Right atrium auricular region (tissue), 2 donors: ENCODE data around the gene WDR47. TPM values are rescaled to one million over a fixed set of nuclear protein-coding genes. Genes with fewer than 3 reads are reported as not detected.

Source experiments
- DNase-seq: peaks from one replicate; pipeline ENCODE4 v3.0.0-alpha.2; 2019; ENCODE audit warnings: low spot score
- H3K27ac ChIP-seq, 2 donors: fragments of 200-600 bp; sonication (generic); 1 replicate in 1 of 2; 2 replicates in 1 of 2; pipeline ENCODE4 v1.5.1; 2016 to 2019
- H3K27me3 ChIP-seq, 2 donors: fragments of 200-600 bp; sonication (generic); one replicate each; pipeline versions ENCODE4 v1.5.1 to v1.6.0; 2017 to 2019
- H3K36me3 ChIP-seq: fragments of 200-600 bp; sonication (generic); one replicate; pipeline ENCODE4 v1.5.1; 2016
- H3K4me1 ChIP-seq, 2 donors: fragments of 200-600 bp; sonication (generic); one replicate each; pipeline versions ENCODE4 v1.5.1 to v1.6.0; 2017 to 2019
- H3K4me3 ChIP-seq, 2 donors: fragments of 200-600 bp; sonication (generic); 1 replicate in 1 of 2; 2 replicates in 1 of 2; pipeline ENCODE4 v1.5.1; 2017 to 2019; ENCODE audit warnings: mild to moderate bottlenecking in 1 of 2, moderate library complexity in 1 of 2
- H3K9me3 ChIP-seq, 2 donors: fragments of 200-600 bp; sonication (generic); one replicate each; pipeline ENCODE4 v1.5.1; 2019
- CTCF ChIP-seq, 2 donors: fragments of 200-600 bp; sonication (generic); IDR thresholded peaks; one replicate each; pipeline ENCODE4 v1.5.1; 2019; ENCODE audit warnings: antibody characterized with exemption in 2 of 2
- total RNA-seq, 2 donors: library from RNA; depleted of rRNA; stranded (reverse); fragments of >200 nt; gene quantifications; one replicate each; pipeline ENCODE4 v1.1.0, GENCODE V29; 2016

The WDR47 gene
- total RNA-seq, 2 donors from 2014 or later = 14.0 to 22.4 TPM

GRCh38 chr1:109084563-109085517 lies 42.9 kb upstream of the WDR47 start:
- no peak overlapping the region for H3K4me3 ChIP-seq
- no peaks in the 10 kb centered on the region for H3K36me3 ChIP-seq
- no peak for TF ChIP-seq CTCF (IDR thresholded peaks at IDR 0.05)
- H3K9me3 ChIP-seq = no peaks in the 10 kb centered on the region
- H3K27me3 ChIP-seq = no peaks in the 10 kb centered on the region
- H3K27ac ChIP-seq = no peak overlapping the region
- peaks cover 0 to 6% of the 10 kb centered on the region in 2 donors for H3K4me1 ChIP-seq
- no peak for DNase-seq

- DNase-seq = no peak
- Histone ChIP-seq H3K27me3 (no peaks in the 10 kb centered on the region), H3K27ac (no peak overlapping the region), H3K4me3 (no peak overlapping the region), H3K36me3 (no peaks in the 10 kb centered on the region), H3K4me1 (no peaks in the 10 kb centered on the region), H3K9me3 (no peaks in the 10 kb centered on the region)
- TF ChIP-seq CTCF (IDR thresholded peaks at IDR 0.05) = no peak
These were observed 42.0 kb upstream of the WDR47 start for GRCh38 chr1:109083923-109084322.

GRCh38 chr1:109083501-109083900 lies 41.6 kb upstream of the WDR47 start:
- no peaks in the 10 kb centered on the region for H3K9me3 ChIP-seq
- no peak overlapping the region for H3K27ac ChIP-seq
- no peaks in the 10 kb centered on the region for H3K27me3 ChIP-seq
- TF ChIP-seq CTCF (IDR thresholded peaks at IDR 0.05) = no peak
- DNase-seq = no peak
- no peak overlapping the region for H3K4me3 ChIP-seq
- no peaks in the 10 kb centered on the region for H3K4me1 ChIP-seq
- H3K36me3 ChIP-seq = no peaks in the 10 kb centered on the region

- no peaks in the 10 kb centered on the region for H3K27me3 ChIP-seq
- H3K27ac ChIP-seq = peak overlapping the region; percentile 64 to 75
- no peaks in the 10 kb centered on the region for H3K9me3 ChIP-seq
- peaks cover 0 to 7% of the 10 kb centered on the region in 2 donors for H3K4me1 ChIP-seq
- H3K36me3 ChIP-seq = no peaks in the 10 kb centered on the region
- DNase-seq = peak; percentile 34
- H3K4me3 ChIP-seq = no peak overlapping the region
- TF ChIP-seq CTCF (IDR thresholded peaks at IDR 0.05) = no peak
These were observed 38.7 kb upstream of the WDR47 start for GRCh38 chr1:109080441-109081082.

- no peak overlapping the region for H3K4me3 ChIP-seq
- H3K36me3 ChIP-seq = no peaks in the 10 kb centered on the region
- H3K27ac ChIP-seq = peak overlapping the region; percentile 64 to 75
- no peaks in the 10 kb centered on the region for H3K9me3 ChIP-seq
- no peak for TF ChIP-seq CTCF (IDR thresholded peaks at IDR 0.05)
- H3K4me1 ChIP-seq = peaks cover 0 to 18% of the 10 kb centered on the region in 2 donors
- H3K27me3 ChIP-seq = no peaks in the 10 kb centered on the region
- no peak for DNase-seq
These were observed 37.3 kb upstream of the WDR47 start for GRCh38 chr1:109079240-109079622.
